Ishikawa (cell line): ENCODE measurements around the gene CHD9NB.

Experiments
- CEBPB ChIP-seq: IDR thresholded peaks from 2 replicates; pipeline ENCODE4 v1.6.1; 2012
- EGR1 ChIP-seq: IDR thresholded peaks from 2 replicates; pipeline ENCODE4 v1.6.1; 2012
- EP300 ChIP-seq: IDR thresholded peaks from 2 replicates; pipeline ENCODE4 v1.6.1; 2012; ENCODE audit warnings: borderline replicate concordance
- FOXM1 ChIP-seq: IDR thresholded peaks from 2 replicates; pipeline ENCODE4 v1.6.1; 2012; ENCODE audit warnings: low read depth, borderline replicate concordance
- MAX ChIP-seq: IDR thresholded peaks from 2 replicates; pipeline ENCODE4 v1.6.1; 2012
- NFIC ChIP-seq: IDR thresholded peaks from 2 replicates; pipeline ENCODE4 v1.6.1; 2012
- RAD21 ChIP-seq: IDR thresholded peaks from 2 replicates; pipeline ENCODE4 v1.6.1; 2012; ENCODE audit warnings: low read depth
- REST ChIP-seq: IDR thresholded peaks from 2 replicates; pipeline ENCODE4 v1.6.1; 2012; ENCODE audit warnings: low read depth, mild to moderate bottlenecking
- TAF1 ChIP-seq: IDR thresholded peaks from 2 replicates; pipeline ENCODE4 v1.6.1; 2012; ENCODE audit warnings: low read depth, mild to moderate bottlenecking
- TCF12 ChIP-seq: IDR thresholded peaks from 2 replicates; pipeline ENCODE4 v1.6.1; 2012; ENCODE audit warnings: low read depth
- TEAD4 ChIP-seq: IDR thresholded peaks from 2 replicates; pipeline ENCODE4 v1.6.1; 2012
- USF1 ChIP-seq: IDR thresholded peaks from 2 replicates; pipeline ENCODE4 v1.6.1; 2012
- ZBTB7A ChIP-seq: IDR thresholded peaks from 2 replicates; pipeline ENCODE4 v1.6.1; 2012; ENCODE audit warnings: low read depth

Gene CHD9NB

GRCh38 chr16:52991572-52991971 is 61.1 kb downstream of the CHD9NB start:
- TF ChIP-seq ZBTB7A (no peak), RAD21 (no peak), MAX (no peak), FOXM1 (no peak), TEAD4 (no peak), TAF1 (no peak), EGR1 (no peak), TCF12 (no peak), EP300 (no peak), USF1 (no peak), REST (no peak), NFIC (no peak), CEBPB (no peak)
